RWPE1 (cell line): ENCODE data around the gene KCNMB1.

Experiments
- CTCF ChIA-PET: fragments of 350-600 bp; sonication (Branson Sonifier 250); formaldehyde crosslinking; extraction: SDS; loops from one replicate; lab custom pipeline; 2021; lab: Yijun Ruan, JAX
- POLR2A ChIA-PET: fragments of 400-600 bp; formaldehyde crosslinking; extraction: SDS; loops from one replicate; lab custom pipeline; 2020; ENCODE audit warnings: antibody characterized with exemption; ENCODE audit not compliant: low non-redundant PET; lab: Yijun Ruan, JAX
- DNase-seq: peaks from one replicate; pipeline ENCODE4 v3.0.0; 2012; ENCODE audit warnings: low spot score
- H3K27ac ChIP-seq: fragments of 450-650 bp; 2 replicates; pipeline ENCODE4 v1.5.1; 2017
- CTCF ChIP-seq: fragments of 450-650 bp; conservative IDR thresholded peaks from 2 replicates; pipeline ENCODE4 v1.5.1; 2017; ENCODE audit warnings: low read depth, mild to moderate bottlenecking

The KCNMB1 gene

GRCh38 chr5:170426786-170427185 is 37.6 kb upstream of the KCNMB1 start:
- no peak for TF ChIP-seq CTCF
- POLR2A ChIA-PET, result no interaction called here
- CTCF ChIA-PET, result interaction anchor here (1.0 to 1.2 kb wide), 3 partner anchors 8 to 356 kb away, joined by 5 to 8 read pairs (median 5); no protein-coding TSS in a partner anchor
- DNase-seq, result no peak
- H3K27ac ChIP-seq, result no peak overlapping the region

DNA sequence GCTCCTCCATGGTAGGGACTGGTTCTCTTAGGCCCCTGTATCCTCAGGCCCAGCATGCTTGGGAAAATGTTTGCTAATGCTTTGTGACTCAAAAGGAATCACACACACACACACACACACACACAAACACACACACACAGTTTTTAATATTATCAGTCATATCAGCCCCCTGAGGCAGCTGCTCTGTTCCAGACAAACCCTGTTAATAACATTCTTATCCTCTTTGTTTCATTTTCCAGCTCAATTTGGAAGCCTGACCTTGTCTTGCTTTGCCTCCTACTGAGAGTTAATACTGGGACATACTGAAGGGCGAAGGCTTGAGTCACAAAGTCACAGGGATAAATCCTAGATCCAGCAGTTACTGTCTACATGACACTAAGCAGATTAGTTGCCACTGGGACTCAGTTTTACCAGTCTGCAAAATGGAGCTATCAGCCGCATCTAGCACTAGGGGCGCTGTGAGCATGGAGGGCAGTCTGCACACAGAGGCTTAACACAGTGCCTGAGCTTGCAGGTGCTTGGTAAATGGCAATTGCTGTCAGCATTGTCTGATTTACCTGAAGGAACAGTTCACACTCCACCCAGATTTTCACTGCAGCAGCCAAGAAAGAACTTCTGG is 37.1 kb upstream of the KCNMB1 start:
- TF ChIP-seq CTCF, result no peak
- POLR2A ChIA-PET, result no interaction called here
- DNase-seq, result no peak
- CTCF ChIA-PET, result interaction anchor here (0.8 to 1.2 kb wide), 5 partner anchors 9 to 355 kb away, joined by 3 to 8 read pairs (median 5); no protein-coding TSS in a partner anchor
- H3K27ac ChIP-seq, result no peak overlapping the region

GRCh38 chr5:170425731-170426130 is 36.6 kb upstream of the KCNMB1 start:
- ChIA-PET POLR2A (no interaction called here), CTCF (interaction anchor here (0.6 to 1.0 kb wide), 5 partner anchors 99 to 212 kb away, joined by 3 to 4 read pairs (median 3); no protein-coding TSS in a partner anchor)
- TF ChIP-seq CTCF, result no peak
- no peak for DNase-seq
- no peak overlapping the region for H3K27ac ChIP-seq

GRCh38 chr5:170424629-170425028 is 35.5 kb upstream of the KCNMB1 start:
- CTCF ChIA-PET, result interaction anchor here (1.0 to 1.6 kb wide), 2 partner anchors 10 to 199 kb away, joined by 4 to 6 read pairs; no protein-coding TSS in a partner anchor
- H3K27ac ChIP-seq, result no peak overlapping the region

GRCh38 chr5:170423692-170424091 is 34.5 kb upstream of the KCNMB1 start:
- TF ChIP-seq CTCF, result no peak
- ChIA-PET CTCF (interaction anchor here (0.9 to 6.7 kb wide), 3 partner anchors 11 to 198 kb away, joined by 3 to 44 read pairs (median 6); no protein-coding TSS in a partner anchor), POLR2A (no interaction called here)
- H3K27ac ChIP-seq, result no peak overlapping the region
- no peak for DNase-seq

More at GRCh38 chr5:170424629-170425028, 35.5 kb upstream of the KCNMB1 start:
- TF ChIP-seq CTCF, result no peak
- POLR2A ChIA-PET, result no interaction called here
- no peak for DNase-seq

- TF ChIP-seq CTCF, result no peak
- POLR2A ChIA-PET, result no interaction called here
- no peak for DNase-seq
- no peak overlapping the region for H3K27ac ChIP-seq
- CTCF ChIA-PET, result interaction anchor here (0.6 to 6.7 kb wide), 11 partner anchors 10 to 206 kb away, joined by 3 to 44 read pairs (median 3); no protein-coding TSS in a partner anchor
Observed at GRCh38 chr5:170421826-170422225, 32.7 kb upstream of the KCNMB1 start.
